ENCODE data around the gene RUNDC1.

GRCh38 chr17:42967925-42968324, 12.4 kb upstream of the RUNDC1 start:
- TF ChIP-seq, protein P1, sequence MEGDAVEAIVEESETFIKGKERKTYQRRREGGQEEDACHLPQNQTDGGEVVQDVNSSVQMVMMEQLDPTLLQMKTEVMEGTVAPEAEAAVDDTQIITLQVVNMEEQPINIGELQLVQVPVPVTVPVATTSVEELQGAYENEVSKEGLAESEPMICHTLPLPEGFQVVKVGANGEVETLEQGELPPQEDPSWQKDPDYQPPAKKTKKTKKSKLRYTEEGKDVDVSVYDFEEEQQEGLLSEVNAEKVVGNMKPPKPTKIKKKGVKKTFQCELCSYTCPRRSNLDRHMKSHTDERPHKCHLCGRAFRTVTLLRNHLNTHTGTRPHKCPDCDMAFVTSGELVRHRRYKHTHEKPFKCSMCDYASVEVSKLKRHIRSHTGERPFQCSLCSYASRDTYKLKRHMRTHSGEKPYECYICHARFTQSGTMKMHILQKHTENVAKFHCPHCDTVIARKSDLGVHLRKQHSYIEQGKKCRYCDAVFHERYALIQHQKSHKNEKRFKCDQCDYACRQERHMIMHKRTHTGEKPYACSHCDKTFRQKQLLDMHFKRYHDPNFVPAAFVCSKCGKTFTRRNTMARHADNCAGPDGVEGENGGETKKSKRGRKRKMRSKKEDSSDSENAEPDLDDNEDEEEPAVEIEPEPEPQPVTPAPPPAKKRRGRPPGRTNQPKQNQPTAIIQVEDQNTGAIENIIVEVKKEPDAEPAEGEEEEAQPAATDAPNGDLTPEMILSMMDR (IDR thresholded peaks at IDR 0.05) = no peak
- no peak for TF ChIP-seq ZFX (IDR thresholded peaks at IDR 0.05; ENCODE audit: borderline replicate concordance)

All from 22Rv1 (cell line).